ENCODE measurements around the gene ATL2. TPM values are rescaled to one million over a fixed set of nuclear protein-coding genes. Genes with fewer than 3 reads are reported as not detected.
A peak's percentile ranks its signal among the peaks of the same experiment; 100 is the strongest.
"Not testable (repeated sequence)": the region's sequence is repeated elsewhere in the genome, so short reads cannot be mapped to it uniquely, and the experiment has no call there.

Gene ATL2
- polyA plus RNA-seq, 3 donors, result 65.2 to 66.6 (median 66.3) TPM

DNA sequence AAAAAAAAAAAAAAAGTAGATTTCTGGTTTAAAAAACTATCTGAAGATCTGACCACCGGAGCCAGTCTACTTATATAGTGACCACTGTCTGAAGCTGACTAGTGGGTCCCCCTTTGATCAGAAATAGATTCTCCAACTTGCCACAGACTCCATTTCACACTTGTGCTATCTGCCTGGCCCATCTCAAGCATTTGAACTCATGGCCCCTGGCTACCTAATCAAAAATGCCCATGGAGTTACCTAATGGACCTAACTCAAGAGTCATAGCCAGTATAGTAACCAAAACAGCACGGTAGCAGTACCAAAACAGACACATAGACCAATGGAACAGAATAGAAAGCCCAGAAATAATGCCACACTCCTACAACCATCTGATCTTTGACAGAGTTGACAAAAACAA lies 17.0 kb upstream of the ATL2 start:
- DNase-seq (ENCODE audit: low read depth in 3 of 3, low spot score in 2 of 3), result no peak

DNA sequence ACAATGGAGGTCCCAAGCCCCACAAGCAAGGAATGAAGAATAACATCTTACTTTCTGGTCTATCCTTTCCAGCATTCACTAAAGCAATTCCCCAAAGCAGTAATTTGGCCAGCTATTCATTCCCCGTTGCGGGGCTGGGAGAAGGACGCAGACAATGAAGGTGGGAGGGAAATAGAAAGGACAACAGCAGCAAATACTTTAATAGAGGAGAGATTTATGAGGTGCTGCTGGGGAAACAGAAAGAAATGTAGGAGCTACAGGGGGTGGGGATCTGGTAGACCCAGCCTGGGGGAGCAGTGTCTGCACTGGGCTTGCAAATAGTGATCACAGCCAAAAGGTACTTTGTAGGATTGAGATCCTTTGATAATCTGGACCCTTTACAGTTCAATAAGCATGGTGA lies 13.9 kb upstream of the ATL2 start:
- no peak for DNase-seq (ENCODE audit: low read depth in 3 of 3, low spot score in 2 of 3)

DNA sequence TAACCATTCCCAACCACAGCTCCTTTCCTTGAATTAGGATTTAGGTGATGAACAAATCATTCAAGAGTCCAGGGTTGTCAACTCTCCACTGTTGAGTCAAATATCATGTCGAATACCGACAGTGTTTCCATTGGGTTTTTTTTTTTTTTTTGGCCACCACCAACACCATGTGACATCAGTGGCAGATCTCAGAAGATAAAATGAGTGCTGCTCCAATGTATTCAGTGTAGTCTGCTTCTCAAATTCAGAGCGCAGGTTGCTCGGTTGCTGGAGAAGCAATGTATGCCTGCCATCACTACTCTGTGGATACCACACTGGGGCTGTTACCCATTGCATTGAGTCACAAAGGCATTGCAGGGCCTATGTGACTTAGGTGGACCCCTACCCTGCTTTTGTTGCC lies 10.8 kb upstream of the ATL2 start:
- no peak for DNase-seq (ENCODE audit: low read depth in 3 of 3, low spot score in 2 of 3)

DNA sequence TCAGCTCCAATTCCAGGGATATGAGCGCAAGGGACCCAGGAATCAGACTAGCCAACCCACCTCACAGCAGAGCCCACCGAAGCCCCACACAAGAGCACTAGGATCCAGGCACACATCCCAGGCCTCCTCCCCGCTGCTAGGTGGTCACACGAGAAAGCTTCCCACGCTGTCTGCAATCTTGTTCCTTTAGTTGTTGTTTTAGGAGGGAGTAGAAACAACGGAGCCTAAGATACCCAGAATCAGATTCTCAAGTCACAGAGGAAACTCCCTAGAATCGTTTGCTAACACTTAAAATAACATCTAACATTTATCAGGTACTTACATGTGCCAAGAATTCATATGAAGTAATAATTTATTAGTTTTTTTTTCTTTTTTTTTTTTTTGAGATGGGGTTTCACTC lies 9.7 kb upstream of the ATL2 start:
- DNase-seq (ENCODE audit: low read depth in 3 of 3, low spot score in 2 of 3), result no peak

DNA sequence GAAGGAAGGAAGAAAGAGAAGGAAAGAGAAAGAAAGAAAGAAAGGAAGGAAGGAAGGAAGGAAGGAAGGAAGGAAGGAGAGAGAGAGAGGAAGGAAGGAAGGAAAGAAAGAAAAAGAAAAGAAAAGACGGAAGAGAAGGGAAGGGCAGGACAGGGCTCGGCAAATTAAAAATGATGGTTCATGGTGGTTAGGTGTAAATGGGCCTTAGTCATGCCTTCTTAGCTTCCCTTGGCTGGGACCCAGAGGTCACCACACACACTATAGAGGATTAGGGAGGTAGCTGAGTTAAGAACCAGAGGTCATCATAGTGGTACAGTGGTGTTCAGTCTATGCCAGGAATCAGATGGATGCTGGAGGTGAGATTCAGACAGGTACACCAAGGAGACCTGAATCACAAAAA lies 9.3 kb upstream of the ATL2 start:
- no peak for DNase-seq (ENCODE audit: low read depth in 3 of 3, low spot score in 2 of 3)

DNA sequence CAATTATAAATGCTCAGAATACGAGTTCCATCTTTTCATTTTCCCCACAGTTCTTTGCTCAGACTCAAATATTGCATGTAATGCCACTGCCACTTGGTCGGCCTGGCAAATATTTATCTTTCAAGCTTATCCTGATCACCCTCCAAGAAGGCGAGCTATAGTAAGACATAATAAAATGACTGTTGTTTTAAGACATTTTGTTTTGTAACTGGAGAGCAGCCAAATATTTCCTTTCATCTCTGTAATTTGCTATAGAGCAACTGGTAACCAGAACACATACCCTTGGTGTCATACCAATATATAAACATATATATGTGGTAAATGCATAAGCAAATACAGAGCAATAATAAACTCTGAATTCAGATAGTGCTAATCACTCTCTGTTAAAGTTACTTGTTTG lies 7.3 kb upstream of the ATL2 start:
- no peak for DNase-seq (ENCODE audit: low read depth in 3 of 3, low spot score in 2 of 3)

DNA sequence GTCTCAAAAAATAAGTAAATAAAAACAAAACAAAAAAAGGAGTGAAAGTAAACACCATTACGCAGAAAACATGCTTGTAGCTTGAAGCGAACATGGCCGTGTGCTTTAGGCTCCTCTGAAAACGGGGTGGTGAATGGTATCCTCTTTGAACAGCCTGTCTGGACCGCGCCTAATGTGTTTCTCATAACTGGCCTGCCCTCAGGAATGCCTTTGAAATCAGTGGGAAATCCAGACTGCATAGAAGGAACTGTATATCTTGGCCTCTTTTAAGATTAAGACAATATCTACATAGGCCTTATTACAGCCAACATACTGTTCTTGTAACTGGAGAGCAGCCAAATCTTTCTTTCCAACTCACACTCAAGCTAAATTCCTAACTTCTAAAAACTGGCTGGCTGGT lies 6.7 kb upstream of the ATL2 start:
- DNase-seq (ENCODE audit: low read depth in 3 of 3, low spot score in 2 of 3), result not testable (repeated sequence)

DNA sequence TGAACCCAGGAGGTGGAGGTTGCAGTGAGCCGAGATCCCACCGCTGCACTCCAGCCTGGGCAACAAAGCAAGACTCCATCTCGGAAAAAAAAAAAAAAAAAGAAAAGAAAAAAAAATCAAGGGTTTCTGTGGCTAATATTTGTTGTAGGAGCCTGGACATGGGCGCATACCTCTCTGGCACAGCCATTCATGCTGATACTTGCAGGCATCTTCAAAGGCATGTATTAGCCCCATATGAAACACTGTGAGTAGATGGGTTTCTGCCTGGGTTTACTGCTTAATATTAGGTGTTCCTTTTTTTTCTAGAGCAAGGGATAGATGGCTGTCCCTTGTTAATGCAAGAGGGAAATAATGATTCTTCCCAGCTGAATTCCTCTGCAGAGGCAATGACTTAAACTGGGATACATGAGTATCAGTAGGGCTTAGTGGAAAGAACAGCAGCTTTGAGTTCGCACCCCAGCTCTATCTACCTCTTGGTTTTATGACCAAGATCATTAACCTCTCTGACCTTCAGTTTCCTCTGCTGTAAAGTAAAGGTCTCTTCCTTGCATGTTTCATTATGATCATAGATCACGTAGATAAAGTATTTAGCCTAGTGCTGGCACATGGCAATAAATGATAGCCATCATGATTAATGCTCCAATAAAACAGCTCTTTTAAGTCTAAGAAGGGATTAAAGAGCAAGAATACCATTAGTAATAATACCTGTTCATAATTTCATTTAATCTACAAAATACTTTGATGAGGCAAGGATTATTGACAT lies 4.5 kb upstream of the ATL2 start:
- DNase-seq (ENCODE audit: low read depth in 3 of 3, low spot score in 2 of 3), result no peak

DNA sequence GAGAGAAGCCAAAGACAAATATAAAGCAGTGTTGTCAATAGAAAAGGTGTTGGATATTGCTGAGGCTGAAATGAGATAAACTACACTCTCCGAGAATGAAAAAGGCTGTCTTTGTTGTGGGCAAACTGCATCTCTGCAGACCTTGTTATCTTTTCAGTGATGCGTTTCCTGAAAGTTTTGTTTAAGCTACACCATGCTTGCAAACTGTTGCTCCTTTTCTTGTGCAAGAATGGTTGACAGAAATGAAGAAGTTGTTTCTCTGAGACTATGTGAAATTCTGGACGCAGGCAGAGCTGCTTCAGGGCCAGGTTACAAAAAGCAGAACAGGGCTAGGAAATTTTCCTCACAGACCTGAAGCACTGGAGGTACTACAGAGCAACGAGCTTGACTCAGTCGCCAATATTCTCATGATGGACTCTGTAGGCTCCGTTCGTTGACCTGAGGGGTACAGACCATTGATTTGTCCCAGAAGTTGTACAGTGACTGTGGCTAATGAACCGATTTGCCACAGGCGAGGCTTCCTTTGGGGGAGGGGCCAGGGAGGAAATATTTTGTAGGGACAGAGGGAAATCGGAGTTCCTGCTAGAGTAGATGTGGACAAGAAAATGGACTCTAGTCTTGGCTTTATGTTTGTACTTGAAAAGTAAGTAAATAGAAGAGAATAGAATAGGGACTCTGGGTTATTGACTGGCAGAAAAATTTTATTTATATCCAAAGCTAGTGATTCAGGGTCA lies 3.5 kb upstream of the ATL2 start:
- no peak for DNase-seq (ENCODE audit: low read depth in 3 of 3, low spot score in 2 of 3)

DNA sequence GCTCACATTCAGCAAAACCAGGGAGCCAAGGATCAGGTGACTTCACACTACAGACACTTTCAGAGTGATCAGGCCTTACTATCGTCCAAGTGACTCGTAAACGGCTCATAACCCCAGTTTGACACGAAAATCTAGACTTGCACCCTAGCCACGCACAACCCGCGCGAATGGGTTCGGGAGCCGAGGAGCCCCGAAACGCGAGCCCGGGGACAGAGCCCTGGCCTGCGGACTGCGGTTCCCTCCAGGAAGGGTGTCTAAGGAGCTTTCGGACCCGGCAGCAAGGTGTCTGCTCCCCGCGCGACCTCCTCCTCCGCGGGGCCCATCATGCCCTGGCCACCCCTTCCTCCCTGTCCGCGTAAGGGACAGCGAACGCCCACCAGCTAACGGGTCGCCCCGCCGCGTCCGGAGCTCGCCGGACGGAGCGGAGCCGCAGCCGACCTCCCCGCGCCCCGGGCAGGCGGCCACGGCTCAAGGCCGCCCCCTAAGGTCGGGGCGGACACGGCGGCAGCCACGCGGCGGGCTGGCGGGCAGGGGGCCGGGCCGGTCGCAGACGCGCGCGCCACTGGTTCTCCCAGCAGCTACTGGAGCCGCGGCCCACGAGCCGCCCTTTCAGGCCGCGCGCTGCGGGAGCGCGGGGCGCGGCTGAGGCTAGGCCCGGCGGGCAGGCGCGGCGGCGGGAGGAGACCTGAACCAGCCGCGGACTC lies 575 bp downstream of the ATL2 start:
- DNase-seq (ENCODE audit: low read depth in 3 of 3, low spot score in 2 of 3), result peak; percentile 45 to 56 (median 46)

DNA sequence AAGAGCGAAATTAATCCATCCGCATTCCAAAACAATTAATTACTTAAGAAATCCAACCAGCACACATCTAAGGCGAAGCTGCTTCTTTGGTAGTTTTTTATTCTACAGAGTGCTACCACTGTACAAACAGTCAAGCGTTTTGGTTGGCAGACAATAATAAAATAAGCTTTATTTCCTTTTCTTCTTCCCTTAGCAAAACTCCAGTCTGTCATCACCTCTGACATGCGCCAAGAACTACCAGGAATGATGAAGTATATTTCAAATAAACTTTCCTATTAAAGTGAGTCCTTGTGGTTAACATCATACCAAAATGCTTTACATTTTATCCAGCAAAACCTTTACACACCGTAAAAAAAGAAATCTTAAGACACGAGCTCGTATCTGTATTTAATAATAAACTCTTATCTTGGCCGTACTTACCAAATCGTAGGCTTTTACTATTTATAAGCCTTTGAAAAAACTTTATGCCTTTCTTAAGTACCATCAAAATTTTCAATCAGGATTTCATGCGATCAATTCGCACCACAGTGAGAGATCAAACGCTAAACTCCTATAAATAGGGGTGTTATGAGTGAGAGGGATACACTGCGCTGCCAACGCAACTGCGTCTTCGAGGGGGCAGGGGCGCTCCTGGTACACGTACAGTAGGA lies 1.3 kb downstream of the ATL2 start:
- DNase-seq (ENCODE audit: low read depth in 3 of 3, low spot score in 2 of 3), result no peak

DNA sequence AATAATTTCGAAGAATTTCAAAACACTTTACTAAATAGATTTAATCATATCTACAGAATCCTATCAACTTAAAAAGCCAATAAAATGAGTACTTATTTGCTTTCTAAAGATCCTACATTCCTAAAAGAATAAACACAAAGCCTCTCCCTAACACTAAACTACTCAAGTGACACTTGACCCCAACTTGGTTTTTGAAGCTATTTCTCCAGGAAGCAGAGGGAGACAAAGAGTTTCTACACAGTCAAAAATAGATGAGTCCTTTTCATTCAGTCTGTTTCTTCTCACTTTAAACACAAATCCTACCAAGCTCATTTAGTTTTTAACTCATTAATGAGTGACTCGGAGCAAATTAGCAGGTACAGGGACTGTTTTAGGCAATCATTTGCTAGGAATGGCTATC lies 2.1 kb downstream of the ATL2 start:
- no peak for DNase-seq (ENCODE audit: low read depth in 3 of 3, low spot score in 2 of 3)

DNA sequence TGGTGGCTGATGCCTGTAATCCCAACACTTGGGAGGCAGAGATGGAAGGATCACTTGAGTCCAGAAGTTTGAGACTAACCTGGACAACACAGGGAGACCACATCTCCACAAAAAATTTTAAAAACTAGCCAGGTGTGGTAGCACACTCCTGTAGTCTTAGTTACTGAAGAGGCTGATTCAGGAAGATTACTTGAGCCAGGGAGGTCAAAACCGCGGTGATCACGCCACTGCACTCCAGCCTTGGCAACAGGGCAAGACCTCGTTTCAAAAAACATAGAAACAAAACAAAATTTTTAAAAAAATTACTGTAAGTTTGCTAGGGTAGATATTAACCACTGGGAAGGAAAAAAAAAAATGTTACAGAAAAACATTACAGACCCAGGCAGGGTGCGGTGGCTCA lies 5.8 kb downstream of the ATL2 start:
- DNase-seq (ENCODE audit: low read depth in 3 of 3, low spot score in 2 of 3), result no peak

DNA sequence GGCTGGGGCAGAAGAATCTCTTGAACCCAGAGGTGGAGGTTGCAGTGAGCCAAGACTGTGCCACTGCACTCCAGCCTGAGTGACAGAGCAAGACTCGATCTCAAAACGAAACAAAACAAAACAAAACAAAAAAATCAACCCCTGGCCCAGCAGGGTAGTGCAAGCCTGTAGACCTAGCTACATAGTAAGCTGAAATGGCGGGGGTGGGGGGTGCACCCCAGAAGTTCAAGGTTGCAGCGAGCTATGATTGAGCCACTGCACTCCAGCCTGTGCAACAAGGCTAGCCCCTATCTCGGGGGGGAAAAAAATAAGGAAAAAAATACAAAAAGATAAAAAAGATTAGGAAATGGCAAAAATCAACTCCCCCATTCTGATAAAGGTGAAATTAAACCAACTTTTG lies 6.4 kb downstream of the ATL2 start:
- DNase-seq (ENCODE audit: low read depth in 3 of 3, low spot score in 2 of 3), result no peak

DNA sequence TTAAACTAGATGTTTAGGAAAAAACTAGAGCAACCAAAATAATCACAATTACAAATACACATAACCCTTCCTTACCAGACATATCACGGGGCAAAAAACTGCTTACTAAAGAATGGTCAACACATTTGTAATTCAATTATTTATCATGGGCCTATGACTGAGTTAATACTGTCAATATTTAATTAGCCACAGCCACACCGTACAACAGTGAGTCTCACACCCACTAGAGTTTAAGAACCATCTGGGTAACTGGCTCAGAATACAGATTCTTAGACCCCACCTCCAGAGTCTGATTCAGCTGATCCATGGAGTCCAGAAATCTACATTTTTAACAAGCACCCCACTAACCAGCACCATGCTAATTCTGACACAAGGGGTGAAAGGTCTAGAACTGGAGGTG lies 14.8 kb downstream of the ATL2 start:
- no peak for DNase-seq (ENCODE audit: low read depth in 3 of 3, low spot score in 2 of 3)

DNA sequence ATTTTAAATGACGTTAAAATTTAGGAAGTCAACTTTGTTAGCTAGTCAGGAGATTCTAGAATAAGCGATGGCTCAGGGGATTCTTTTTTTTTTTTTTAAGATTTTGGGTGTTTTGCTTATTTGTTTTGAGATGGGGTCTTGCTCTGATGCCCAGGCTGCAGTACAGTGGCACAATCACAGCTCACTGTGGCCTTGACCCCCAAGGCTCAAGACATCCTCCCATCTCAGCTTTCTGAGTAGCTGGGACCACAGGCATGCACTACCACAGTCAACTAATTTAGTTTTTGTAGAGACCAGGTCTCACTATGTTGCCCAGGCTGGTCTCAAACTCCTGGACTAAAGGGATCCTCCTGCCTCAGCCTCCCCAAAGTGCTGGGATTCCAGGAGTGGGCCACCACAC lies 16.9 kb downstream of the ATL2 start:
- no peak for DNase-seq (ENCODE audit: low read depth in 3 of 3, low spot score in 2 of 3)

DNA sequence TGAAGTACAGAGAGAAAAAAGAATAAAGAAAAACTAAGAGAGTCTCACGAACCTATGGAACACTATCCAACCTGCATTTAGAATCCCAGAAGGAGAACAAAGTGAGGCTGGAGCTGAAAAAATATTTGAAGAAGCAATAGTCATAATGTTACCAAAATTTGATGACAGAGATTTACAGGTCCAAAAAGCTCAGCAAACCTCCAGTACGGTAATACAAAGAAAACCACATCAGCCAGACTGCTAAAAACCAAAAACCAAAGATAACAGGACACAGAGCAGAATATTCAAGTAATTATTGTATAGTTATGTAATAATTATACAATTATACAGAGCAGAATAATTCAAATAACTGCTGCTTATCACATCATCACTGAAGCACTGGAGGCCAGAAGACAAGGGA lies 23.7 kb downstream of the ATL2 start:
- DNase-seq (ENCODE audit: low read depth in 3 of 3, low spot score in 2 of 3), result no peak

DNA sequence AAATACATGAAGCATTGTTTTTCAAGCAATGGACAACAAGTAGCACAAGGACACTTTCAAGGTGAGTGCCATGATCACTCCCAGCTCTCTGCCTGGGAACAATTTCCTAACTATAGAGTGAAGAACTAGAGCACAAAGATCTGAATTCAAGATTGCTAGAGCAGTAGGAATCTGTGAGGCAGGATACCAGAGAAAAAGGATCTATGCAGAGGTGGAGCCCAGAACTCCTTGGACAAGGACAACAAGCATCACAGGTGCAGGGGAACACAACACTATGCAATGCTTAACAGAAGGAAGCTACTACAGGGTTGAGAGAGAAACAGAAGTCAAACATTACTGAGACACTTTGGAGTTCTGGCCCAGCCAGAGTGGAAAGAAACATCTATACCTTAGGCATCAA lies 24.7 kb downstream of the ATL2 start:
- DNase-seq (ENCODE audit: low read depth in 3 of 3, low spot score in 2 of 3), result no peak

DNA sequence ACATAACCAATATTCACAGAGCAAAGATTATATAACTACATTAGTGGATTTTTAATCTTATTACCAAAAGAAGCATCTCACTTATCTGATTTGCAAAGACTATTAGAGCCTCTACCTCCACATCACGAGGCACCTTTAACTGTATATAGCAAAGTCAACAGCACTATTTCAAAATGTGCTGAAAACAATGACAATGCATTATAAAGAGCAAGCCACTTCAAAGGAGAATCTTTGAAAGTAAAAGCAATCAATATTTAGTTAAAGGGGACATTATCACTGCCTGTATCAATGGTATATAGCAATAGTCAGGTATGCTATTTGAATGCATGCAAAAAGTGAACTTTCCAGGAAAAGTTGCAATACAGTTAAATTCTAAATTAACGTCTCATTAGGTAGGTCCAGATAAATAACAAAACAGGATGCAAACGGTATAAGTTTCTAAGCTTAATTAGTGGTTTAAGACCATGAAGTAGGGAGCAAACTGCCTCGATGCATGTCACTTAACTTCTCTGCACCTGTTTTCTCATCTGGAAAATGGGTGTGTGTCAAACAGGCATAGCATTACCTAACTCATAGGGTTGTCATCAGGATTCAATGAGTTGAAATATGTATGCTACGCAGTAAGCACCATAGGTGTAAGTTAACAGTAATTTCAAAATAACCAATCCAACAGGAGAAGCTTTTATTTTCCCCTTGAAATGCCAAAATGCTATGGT lies 31.6 kb downstream of the ATL2 start:
- no peak for DNase-seq (ENCODE audit: low read depth in 3 of 3, low spot score in 2 of 3)

DNA sequence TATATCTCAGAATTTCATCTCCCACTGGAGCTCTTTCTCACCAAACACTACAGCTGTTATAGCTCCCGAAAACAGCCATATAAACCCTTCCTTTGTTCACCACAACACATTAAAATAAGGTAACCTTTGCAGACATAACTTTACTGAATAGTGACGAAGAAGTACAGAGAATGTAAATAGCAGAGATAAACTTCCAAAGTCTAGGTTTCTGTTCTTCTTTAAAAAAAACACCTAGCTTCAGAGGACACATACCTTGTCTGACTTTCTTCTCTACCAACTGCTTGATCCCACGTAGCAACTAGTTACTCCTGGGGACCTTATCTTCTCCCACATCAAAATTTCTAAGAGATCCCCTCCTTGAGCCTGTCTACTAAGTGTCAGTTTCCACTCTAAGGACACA lies 32.3 kb downstream of the ATL2 start:
- no peak for DNase-seq (ENCODE audit: low read depth in 3 of 3, low spot score in 2 of 3)

DNA sequence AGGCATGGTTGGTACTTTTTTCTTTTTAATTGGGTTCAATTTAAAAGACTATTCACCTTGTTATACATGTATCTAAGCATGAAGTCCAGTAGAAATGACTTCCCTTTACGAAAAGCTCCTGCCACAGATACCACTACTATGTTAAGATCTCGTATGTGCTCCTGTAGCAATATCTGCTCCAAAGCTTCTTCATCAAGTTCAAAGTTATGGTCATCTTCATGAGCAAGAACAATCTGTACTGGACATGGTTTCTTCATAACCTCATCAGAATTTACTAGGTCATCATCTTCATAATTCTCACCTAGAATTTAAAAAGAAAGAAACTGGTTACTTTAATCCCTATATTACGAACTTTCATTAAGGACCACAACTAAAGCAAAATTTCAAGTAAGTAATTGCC lies 33.9 kb downstream of the ATL2 start:
- no peak for DNase-seq (ENCODE audit: low read depth in 3 of 3, low spot score in 2 of 3)
